Neuron (in vitro differentiated cells): ENCODE data around the gene CUX1.
"Not testable (repeated sequence)": the region's sequence is repeated elsewhere in the genome, so short reads cannot be mapped to it uniquely, and the experiment has no call there.

Experiments
- H2AFZ ChIP-seq: one replicate; pipeline ENCODE4 v1.6.1; 2013; ENCODE audit warnings: low read depth, mild to moderate bottlenecking, inconsistent platforms, low read length, moderate library complexity
- H3K27me3 ChIP-seq: one replicate; pipeline ENCODE4 v1.6.1; 2013; ENCODE audit warnings: low read length; ENCODE audit not compliant: insufficient read depth
- H3K36me3 ChIP-seq: one replicate; pipeline ENCODE4 v1.6.1; 2013; ENCODE audit warnings: low read length; ENCODE audit not compliant: insufficient read depth
- H3K4me1 ChIP-seq: one replicate; pipeline ENCODE4 v1.6.1; 2013; ENCODE audit warnings: low read length; ENCODE audit not compliant: insufficient read depth
- H3K4me3 ChIP-seq: 2 replicates; pipeline ENCODE4 v1.5.1; 2013; ENCODE audit warnings: mild to moderate bottlenecking, low read length, moderate library complexity
- H3K9me3 ChIP-seq: one replicate; pipeline ENCODE4 v1.6.1; 2013; ENCODE audit warnings: low read length

CUX1 gene

GRCh38 chr7:101913247-101913721 is 95.9 kb downstream of the CUX1 start:
- Histone ChIP-seq H3K9me3 (no peaks in the 10 kb centered on the region), H3K4me3 (no peak overlapping the region), H3K27me3 (no peaks in the 10 kb centered on the region), H3K36me3 (peaks cover 18% of the 10 kb centered on the region), H2AFZ (no peak overlapping the region), H3K4me1 (peaks cover 4% of the 10 kb centered on the region)

GRCh38 chr7:101913851-101914250 is 96.4 kb downstream of the CUX1 start:
- peaks cover 22% of the 10 kb centered on the region for H3K36me3 ChIP-seq
- H2AFZ ChIP-seq = no peak overlapping the region
- no peak overlapping the region for H3K4me3 ChIP-seq
- no peaks in the 10 kb centered on the region for H3K9me3 ChIP-seq
- peaks cover 4% of the 10 kb centered on the region for H3K4me1 ChIP-seq
- H3K27me3 ChIP-seq = no peaks in the 10 kb centered on the region

- Histone ChIP-seq H3K4me3 (no peak overlapping the region), H2AFZ (no peak overlapping the region), H3K9me3 (no peaks in the 10 kb centered on the region), H3K4me1 (peaks cover 4% of the 10 kb centered on the region), H3K36me3 (peaks cover 28% of the 10 kb centered on the region), H3K27me3 (no peaks in the 10 kb centered on the region)
Measured at GRCh38 chr7:101915000-101915399, 97.6 kb downstream of the CUX1 start.

GRCh38 chr7:101916041-101916800 is 98.8 kb downstream of the CUX1 start:
- no peaks in the 10 kb centered on the region for H3K9me3 ChIP-seq
- H2AFZ ChIP-seq = no peak overlapping the region
- H3K36me3 ChIP-seq = peaks cover 28% of the 10 kb centered on the region

GRCh38 chr7:101916876-101917275 is 99.5 kb downstream of the CUX1 start:
- H3K9me3 ChIP-seq = no peaks in the 10 kb centered on the region

More at GRCh38 chr7:101916041-101916800, 98.8 kb downstream of the CUX1 start:
- no peaks in the 10 kb centered on the region for H3K27me3 ChIP-seq
- H3K4me1 ChIP-seq = peaks cover 4% of the 10 kb centered on the region
- no peak overlapping the region for H3K4me3 ChIP-seq

GRCh38 chr7:101917566-101917965 is 100.1 kb downstream of the CUX1 start:
- H3K9me3 ChIP-seq = no peaks in the 10 kb centered on the region
- H3K36me3 ChIP-seq = peaks cover 28% of the 10 kb centered on the region
- H3K4me3 ChIP-seq = no peak overlapping the region
- peaks cover 4% of the 10 kb centered on the region for H3K4me1 ChIP-seq
- H3K27me3 ChIP-seq = no peaks in the 10 kb centered on the region
- no peak overlapping the region for H2AFZ ChIP-seq

More at GRCh38 chr7:101916876-101917275, 99.5 kb downstream of the CUX1 start:
- Histone ChIP-seq H2AFZ (no peak overlapping the region), H3K27me3 (no peaks in the 10 kb centered on the region), H3K4me3 (no peak overlapping the region), H3K4me1 (peaks cover 4% of the 10 kb centered on the region), H3K36me3 (peaks cover 28% of the 10 kb centered on the region)

GRCh38 chr7:101918426-101918825 is 101.0 kb downstream of the CUX1 start:
- no peaks in the 10 kb centered on the region for H3K4me1 ChIP-seq
- H3K36me3 ChIP-seq = peaks cover 28% of the 10 kb centered on the region
- H3K9me3 ChIP-seq = no peaks in the 10 kb centered on the region
- H3K4me3 ChIP-seq = no peak overlapping the region
- no peaks in the 10 kb centered on the region for H3K27me3 ChIP-seq
- H2AFZ ChIP-seq = no peak overlapping the region

- H3K4me1 ChIP-seq = no peaks in the 10 kb centered on the region
- peaks cover 32% of the 10 kb centered on the region for H3K36me3 ChIP-seq
- H2AFZ ChIP-seq = no peak overlapping the region
- no peaks in the 10 kb centered on the region for H3K9me3 ChIP-seq
- no peaks in the 10 kb centered on the region for H3K27me3 ChIP-seq
- H3K4me3 ChIP-seq = no peak overlapping the region
Measured at GRCh38 chr7:101919363-101920115, 102.1 kb downstream of the CUX1 start.

- no peaks in the 10 kb centered on the region for H3K4me1 ChIP-seq
- H3K9me3 ChIP-seq = no peaks in the 10 kb centered on the region
- peaks cover 29% of the 10 kb centered on the region for H3K36me3 ChIP-seq
- no peaks in the 10 kb centered on the region for H3K27me3 ChIP-seq
- no peak overlapping the region for H3K4me3 ChIP-seq
- no peak overlapping the region for H2AFZ ChIP-seq
Measured at GRCh38 chr7:101921061-101921460, 103.6 kb downstream of the CUX1 start.

- H3K4me1 ChIP-seq, H3K9me3 ChIP-seq, H3K27me3 ChIP-seq, H3K4me3 ChIP-seq, H2AFZ ChIP-seq: not testable (repeated sequence)
- peaks cover 27% of the 10 kb centered on the region for H3K36me3 ChIP-seq
Measured at GRCh38 chr7:101921546-101922489, 104.4 kb downstream of the CUX1 start.

- H3K4me1 ChIP-seq = no peaks in the 10 kb centered on the region
- no peaks in the 10 kb centered on the region for H3K27me3 ChIP-seq
- H3K36me3 ChIP-seq = peaks cover 20% of the 10 kb centered on the region
- H3K4me3 ChIP-seq = no peak overlapping the region
- no peaks in the 10 kb centered on the region for H3K9me3 ChIP-seq
- H2AFZ ChIP-seq = no peak overlapping the region
Measured at GRCh38 chr7:101922631-101923601, 105.5 kb downstream of the CUX1 start.

GRCh38 chr7:101923602-101923985 is 106.2 kb downstream of the CUX1 start:
- no peaks in the 10 kb centered on the region for H3K4me1 ChIP-seq
- H3K36me3 ChIP-seq = peaks cover 16% of the 10 kb centered on the region
- no peak overlapping the region for H3K4me3 ChIP-seq

More at GRCh38 chr7:101923602-101923985, 106.2 kb downstream of the CUX1 start:
- Histone ChIP-seq H3K27me3 (no peaks in the 10 kb centered on the region), H3K9me3 (no peaks in the 10 kb centered on the region), H2AFZ (no peak overlapping the region)
